ENCODE data around the gene MPIG6B. TPM values are rescaled to one million over a fixed set of nuclear protein-coding genes. Genes with fewer than 3 reads are reported as not detected.

MPIG6B gene
- total and polyA plus RNA-seq, 2 donors (not counting 1 experiment from before 2014, with no cell fraction given) = not detected

DNA sequence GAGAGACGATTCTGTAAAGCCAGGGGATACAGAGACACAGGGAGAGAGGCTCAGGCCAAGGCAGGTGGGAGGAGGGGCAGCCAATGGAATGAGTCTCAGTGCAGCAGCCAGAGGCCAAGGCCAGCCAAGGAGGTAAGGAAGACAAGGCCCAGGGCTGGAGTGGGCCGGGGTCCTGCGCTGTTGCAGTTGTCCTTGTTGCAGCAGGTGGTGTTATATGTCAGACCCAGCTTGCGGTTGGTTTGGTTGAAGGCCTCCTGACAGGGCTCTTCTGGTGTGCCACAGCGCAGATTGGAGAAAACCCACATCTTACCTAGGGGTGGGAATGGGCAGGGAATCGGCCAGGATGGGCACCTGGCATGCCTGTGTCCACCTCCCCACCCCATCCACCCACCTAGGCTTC, 4.2 kb upstream of the MPIG6B start:
- no peaks in the 10 kb centered on the region for H3K9me3 ChIP-seq (ENCODE audit: control insufficient read depth, insufficient read depth, low read depth, low read length)
- no peaks in the 10 kb centered on the region for H3K4me1 ChIP-seq (ENCODE audit: control insufficient read depth, extremely low read depth, insufficient read depth, low read length)
- H3K36me3 ChIP-seq (ENCODE audit: control insufficient read depth, insufficient read depth, low read length) = no peaks in the 10 kb centered on the region
- TF ChIP-seq EZH2 (IDR thresholded peaks at IDR 0.05; ENCODE audit: low read length, missing control alignments) = no peak
- TF ChIP-seq, protein P1, sequence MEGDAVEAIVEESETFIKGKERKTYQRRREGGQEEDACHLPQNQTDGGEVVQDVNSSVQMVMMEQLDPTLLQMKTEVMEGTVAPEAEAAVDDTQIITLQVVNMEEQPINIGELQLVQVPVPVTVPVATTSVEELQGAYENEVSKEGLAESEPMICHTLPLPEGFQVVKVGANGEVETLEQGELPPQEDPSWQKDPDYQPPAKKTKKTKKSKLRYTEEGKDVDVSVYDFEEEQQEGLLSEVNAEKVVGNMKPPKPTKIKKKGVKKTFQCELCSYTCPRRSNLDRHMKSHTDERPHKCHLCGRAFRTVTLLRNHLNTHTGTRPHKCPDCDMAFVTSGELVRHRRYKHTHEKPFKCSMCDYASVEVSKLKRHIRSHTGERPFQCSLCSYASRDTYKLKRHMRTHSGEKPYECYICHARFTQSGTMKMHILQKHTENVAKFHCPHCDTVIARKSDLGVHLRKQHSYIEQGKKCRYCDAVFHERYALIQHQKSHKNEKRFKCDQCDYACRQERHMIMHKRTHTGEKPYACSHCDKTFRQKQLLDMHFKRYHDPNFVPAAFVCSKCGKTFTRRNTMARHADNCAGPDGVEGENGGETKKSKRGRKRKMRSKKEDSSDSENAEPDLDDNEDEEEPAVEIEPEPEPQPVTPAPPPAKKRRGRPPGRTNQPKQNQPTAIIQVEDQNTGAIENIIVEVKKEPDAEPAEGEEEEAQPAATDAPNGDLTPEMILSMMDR (conservative IDR thresholded peaks at IDR 0.05 in 1 of 2, IDR thresholded peaks at IDR 0.05 in 1 of 2; ENCODE audit: low read depth in 1 of 2, low read length in 2 of 2) = no peak
- H3K79me2 ChIP-seq (ENCODE audit: control insufficient read depth, insufficient read depth, low read length) = no peaks in the 10 kb centered on the region
- no peak overlapping the region for H3K4me2 ChIP-seq (ENCODE audit: extremely low read depth, insufficient read depth, low read length)
- no peak overlapping the region for H3K27ac ChIP-seq (ENCODE audit: insufficient read depth, low read length)
- no peak for DNase-seq (ENCODE audit: low read depth in 2 of 2)
- H2AFZ ChIP-seq (ENCODE audit: low read length) = no peak overlapping the region
- no peak overlapping the region for H3K9ac ChIP-seq (ENCODE audit: insufficient read depth, low read length)
- H3K4me3 ChIP-seq (replicated peaks in 1 of 4; ENCODE audit: control extremely low read depth in 1 of 4, insufficient read depth in 1 of 4, low read depth in 3 of 4, low read length in 4 of 4) = no peak overlapping the region
- no peaks in the 10 kb centered on the region for H4K20me1 ChIP-seq (ENCODE audit: control insufficient read depth, extremely low read depth, insufficient read depth, low read length)
- H3K27me3 ChIP-seq (ENCODE audit: control insufficient read depth, insufficient read depth, low read length) = peaks cover 6% of the 10 kb centered on the region

GRCh38 chr6:31720196-31720770, 2.9 kb upstream of the MPIG6B start:
- Histone ChIP-seq H3K4me2 (ENCODE audit: extremely low read depth, insufficient read depth, low read length) (no peak overlapping the region), H3K4me3 (replicated peaks in 1 of 4; ENCODE audit: control extremely low read depth in 1 of 4, insufficient read depth in 1 of 4, low read depth in 3 of 4, low read length in 4 of 4) (no peak overlapping the region), H3K4me1 (ENCODE audit: control insufficient read depth, extremely low read depth, insufficient read depth, low read length) (no peaks in the 10 kb centered on the region), H2AFZ (ENCODE audit: low read length) (no peak overlapping the region), H3K36me3 (ENCODE audit: control insufficient read depth, insufficient read depth, low read length) (no peaks in the 10 kb centered on the region), H3K9ac (ENCODE audit: insufficient read depth, low read length) (no peak overlapping the region), H3K79me2 (ENCODE audit: control insufficient read depth, insufficient read depth, low read length) (no peaks in the 10 kb centered on the region), H3K27me3 (ENCODE audit: control insufficient read depth, insufficient read depth, low read length) (peaks cover 3% of the 10 kb centered on the region), H3K9me3 (ENCODE audit: control insufficient read depth, insufficient read depth, low read depth, low read length) (no peaks in the 10 kb centered on the region), H4K20me1 (ENCODE audit: control insufficient read depth, extremely low read depth, insufficient read depth, low read length) (no peaks in the 10 kb centered on the region), H3K27ac (ENCODE audit: insufficient read depth, low read length) (no peak overlapping the region)
- no peak for TF ChIP-seq EZH2 (IDR thresholded peaks at IDR 0.05; ENCODE audit: low read length, missing control alignments)
- TF ChIP-seq, protein P1 (conservative IDR thresholded peaks at IDR 0.05 in 1 of 2, IDR thresholded peaks at IDR 0.05 in 1 of 2; ENCODE audit: low read depth in 1 of 2, low read length in 2 of 2) = no peak
- no peak for DNase-seq (ENCODE audit: low read depth in 2 of 2)

DNA sequence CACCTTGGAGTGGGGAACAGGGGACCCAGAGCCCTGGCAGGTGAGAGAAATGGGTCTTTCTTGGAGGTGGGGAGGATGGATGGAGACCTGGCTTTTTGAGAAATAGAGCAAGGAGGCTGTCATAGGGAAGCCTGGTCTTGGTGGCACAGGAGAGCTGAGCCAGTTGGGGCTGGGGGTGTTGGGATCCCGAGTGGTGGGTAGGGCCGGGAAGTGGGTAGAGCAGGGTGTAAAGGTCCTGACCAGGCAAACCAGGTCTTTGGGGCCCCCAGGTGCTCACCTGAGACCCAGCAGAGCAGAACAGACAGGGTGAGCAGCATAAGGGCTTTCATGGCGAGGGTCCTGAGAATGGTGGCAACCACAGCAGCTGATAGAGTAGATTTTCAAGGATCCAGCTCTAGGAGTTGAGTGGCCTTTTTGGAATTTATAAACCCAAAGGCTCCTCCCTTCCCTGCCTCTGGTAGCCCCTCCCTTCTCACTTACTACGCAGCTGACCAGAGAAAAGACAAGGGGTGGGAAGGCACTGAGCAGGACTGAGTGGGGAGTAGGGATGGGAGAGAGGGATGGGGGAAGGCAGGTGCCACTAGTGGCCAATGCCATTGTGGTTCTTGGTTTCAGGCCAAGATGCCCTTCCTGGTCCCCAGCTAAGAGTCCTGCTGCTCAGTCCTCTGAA, 1.7 kb upstream of the MPIG6B start, which contains the start of gene LY6G6C:
TSS of gene LY6G6C (minus strand) at position 396 of the 670 bp plus-strand sequence. CDS start at position 329, 67 bp downstream.
- TF ChIP-seq, protein P1 (conservative IDR thresholded peaks at IDR 0.05 in 1 of 2, IDR thresholded peaks at IDR 0.05 in 1 of 2; ENCODE audit: low read depth in 1 of 2, low read length in 2 of 2) = no peak
- TF ChIP-seq EZH2 (IDR thresholded peaks at IDR 0.05; ENCODE audit: low read length, missing control alignments) = no peak
- no peak for DNase-seq (ENCODE audit: low read depth in 2 of 2)
- Histone ChIP-seq H3K36me3 (ENCODE audit: control insufficient read depth, insufficient read depth, low read length) (no peaks in the 10 kb centered on the region), H4K20me1 (ENCODE audit: control insufficient read depth, extremely low read depth, insufficient read depth, low read length) (no peaks in the 10 kb centered on the region), H3K79me2 (ENCODE audit: control insufficient read depth, insufficient read depth, low read length) (no peaks in the 10 kb centered on the region), H3K4me1 (ENCODE audit: control insufficient read depth, extremely low read depth, insufficient read depth, low read length) (no peaks in the 10 kb centered on the region), H2AFZ (ENCODE audit: low read length) (no peak within 1 kb of the TSS), H3K4me2 (ENCODE audit: extremely low read depth, insufficient read depth, low read length) (no peak within 1 kb of the TSS), H3K27ac (ENCODE audit: insufficient read depth, low read length) (no peak within 1 kb of the TSS), H3K9me3 (ENCODE audit: control insufficient read depth, insufficient read depth, low read depth, low read length) (no peaks in the 10 kb centered on the region), H3K4me3 (replicated peaks in 1 of 4; ENCODE audit: control extremely low read depth in 1 of 4, insufficient read depth in 1 of 4, low read depth in 3 of 4, low read length in 4 of 4) (no peak within 1 kb of the TSS), H3K27me3 (ENCODE audit: control insufficient read depth, insufficient read depth, low read length) (peaks cover 3% of the 10 kb centered on the region), H3K9ac (ENCODE audit: insufficient read depth, low read length) (no peak within 1 kb of the TSS)
